Neural cell (in vitro differentiated cells): ENCODE measurements around the gene PTPRN2. TPM values are rescaled to one million over a fixed set of nuclear protein-coding genes. Genes with fewer than 3 reads are reported as not detected.

ENCODE experiments used
- H2AFZ ChIP-seq: fragments of 200-600, 300-800 bp; sonication (generic), shearing (Covaris generic); 2 replicates; pipeline ENCODE4 v1.6.0; 2014; ENCODE audit warnings: low read depth, mild to moderate bottlenecking, antibody characterized with exemption, low read length, moderate library complexity
- H3F3A ChIP-seq: fragments of 200-600 bp; shearing (Covaris generic); 2 replicates; pipeline ENCODE4 v1.6.1; 2016; ENCODE audit warnings: mild to moderate bottlenecking, moderate library complexity, mixed read lengths, antibody characterized with exemption, low read length; ENCODE audit not compliant: insufficient read depth, poor library complexity, severe bottlenecking
- H3K27ac ChIP-seq: fragments of 200-600, 300-800 bp; sonication (generic), shearing (Covaris generic); 2 replicates; pipeline ENCODE4 v1.5.1; 2014; ENCODE audit warnings: mild to moderate bottlenecking, low read length, moderate library complexity
- H3K27me3 ChIP-seq: fragments of 300-800, 200-600 bp; sonication (generic), shearing (Covaris generic); 2 replicates; pipeline ENCODE4 v1.6.0; 2014; ENCODE audit warnings: mild to moderate bottlenecking, low read depth, low read length, moderate library complexity; ENCODE audit not compliant: insufficient read depth
- H3K36me3 ChIP-seq: fragments of 300-800, 200-600 bp; sonication (generic), shearing (Covaris generic); 2 replicates; pipeline ENCODE4 v1.5.1; 2014; ENCODE audit warnings: mild to moderate bottlenecking, antibody characterized with exemption, low read length, moderate library complexity; ENCODE audit not compliant: insufficient read depth
- H3K4me2 ChIP-seq: fragments of 300-800, 200-600 bp; sonication (generic), shearing (Covaris generic); 2 replicates; pipeline ENCODE4 v1.6.0; 2014; ENCODE audit warnings: mild to moderate bottlenecking, low read length
- H3K4me3 ChIP-seq: fragments of 300-800, 200-600 bp; sonication (generic), shearing (Covaris generic); 2 replicates; pipeline ENCODE4 v1.5.1; 2014; ENCODE audit warnings: mild to moderate bottlenecking, low read length, moderate library complexity
- H3K79me2 ChIP-seq: fragments of 200-600 bp; shearing (Covaris generic); replicated peaks from 2 replicates; pipeline ENCODE4 v1.6.0; 2014; ENCODE audit warnings: mild to moderate bottlenecking, low read length, moderate library complexity; ENCODE audit not compliant: insufficient read depth
- H3K9ac ChIP-seq: fragments of 300-800, 200-600 bp; sonication (generic), shearing (Covaris generic); 2 replicates; pipeline ENCODE4 v1.6.1; 2016; ENCODE audit warnings: mild to moderate bottlenecking, low read length, mixed read lengths
- H3K9me2 ChIP-seq: fragments of 200-600 bp; shearing (Covaris generic); 2 replicates; pipeline ENCODE4 v1.6.1; 2016; ENCODE audit warnings: mild to moderate bottlenecking, low read length, mixed read lengths; ENCODE audit not compliant: insufficient read depth
- H3K9me3 ChIP-seq: fragments of 200-600, 300-800 bp; sonication (generic), shearing (Covaris generic); 2 replicates; pipeline ENCODE4 v1.6.1; 2016; ENCODE audit warnings: mild to moderate bottlenecking, mixed run types, low read length, moderate library complexity, mixed read lengths
- H4K20me1 ChIP-seq: fragments of 200-600 bp; shearing (Covaris generic); 2 replicates; pipeline ENCODE4 v1.6.1; 2016; ENCODE audit warnings: mild to moderate bottlenecking, mixed run types; ENCODE audit not compliant: insufficient read depth
- CTCF ChIP-seq: fragments of 450-650 bp; IDR thresholded peaks from 2 replicates; pipeline ENCODE4 v1.5.1; 2014; ENCODE audit warnings: antibody characterized with exemption, mild to moderate bottlenecking, moderate library complexity; ENCODE audit not compliant: poor library complexity, severe bottlenecking
- EP300 ChIP-seq: fragments of 450-650 bp; conservative IDR thresholded peaks from 2 replicates; pipeline ENCODE4 v1.6.1; 2014; ENCODE audit warnings: antibody characterized with exemption, mild to moderate bottlenecking, moderate library complexity; ENCODE audit not compliant: poor library complexity, severe bottlenecking
- EZH2 ChIP-seq: fragments of 200-600, 300-800 bp; shearing (Covaris generic), sonication (generic); IDR thresholded peaks from 2 replicates; pipeline ENCODE4 v1.6.1; 2014; ENCODE audit warnings: antibody characterized with exemption, low read length, borderline replicate concordance, mild to moderate bottlenecking; ENCODE audit not compliant: insufficient read depth, poor library complexity, severe bottlenecking
- MXI1 ChIP-seq: fragments of 450-650 bp; conservative IDR thresholded peaks from 2 replicates; pipeline ENCODE4 v1.6.1; 2014; ENCODE audit warnings: antibody characterized with exemption, mild to moderate bottlenecking; ENCODE audit not compliant: poor library complexity, severe bottlenecking
- POLR2AphosphoS5 ChIP-seq: IDR thresholded peaks from 2 replicates; pipeline ENCODE4 v1.6.1; 2012
- RAD21 ChIP-seq: fragments of 450-650 bp; conservative IDR thresholded peaks from 2 replicates; pipeline ENCODE4 v1.6.1; 2014; ENCODE audit warnings: antibody characterized with exemption, mild to moderate bottlenecking, moderate library complexity
- SMC3 ChIP-seq: fragments of 450-650 bp; conservative IDR thresholded peaks from 2 replicates; pipeline ENCODE4 v1.6.1; 2014; ENCODE audit warnings: antibody characterized with exemption, mild to moderate bottlenecking, moderate library complexity; ENCODE audit not compliant: poor library complexity
- TAF1 ChIP-seq: IDR thresholded peaks from 2 replicates; pipeline ENCODE4 v1.6.1; 2012; ENCODE audit warnings: low read depth
- polyA plus RNA-seq: library from polyadenylated mRNA; depleted of rRNA; stranded (reverse); fragments of >200 nt; gene quantifications from 2 replicates; pipeline ENCODE4 v1.2.3, GENCODE V29; 2014
- TF ChIP-seq, protein P1 (sequence below): IDR thresholded peaks from 2 replicates; pipeline ENCODE4 v1.6.1; 2012; ENCODE audit warnings: borderline replicate concordance

PTPRN2 gene
- polyA plus RNA-seq, 1 donor from 2014 or later, result 31.0 TPM

GRCh38 chr7:157550300-157551275 is 1037.0 kb downstream of the PTPRN2 start:
- no peaks in the 10 kb centered on the region for H3K27me3 ChIP-seq
- no peaks in the 10 kb centered on the region for H4K20me1 ChIP-seq
- no peak overlapping the region for H3K4me3 ChIP-seq
- peak overlapping the region; percentile 53 for H3K27ac ChIP-seq
- peaks cover 17% of the 10 kb centered on the region for H3K36me3 ChIP-seq
- no peak overlapping the region for H3K4me2 ChIP-seq
- TF ChIP-seq EZH2, result no peak
- H3K9ac ChIP-seq, result no peak overlapping the region
- H3K79me2 ChIP-seq, result no peaks in the 10 kb centered on the region
- H3F3A ChIP-seq, result peaks cover 3% of the 10 kb centered on the region
- no peak overlapping the region for H2AFZ ChIP-seq
- no peaks in the 10 kb centered on the region for H3K9me2 ChIP-seq
- no peaks in the 10 kb centered on the region for H3K9me3 ChIP-seq

DNA sequence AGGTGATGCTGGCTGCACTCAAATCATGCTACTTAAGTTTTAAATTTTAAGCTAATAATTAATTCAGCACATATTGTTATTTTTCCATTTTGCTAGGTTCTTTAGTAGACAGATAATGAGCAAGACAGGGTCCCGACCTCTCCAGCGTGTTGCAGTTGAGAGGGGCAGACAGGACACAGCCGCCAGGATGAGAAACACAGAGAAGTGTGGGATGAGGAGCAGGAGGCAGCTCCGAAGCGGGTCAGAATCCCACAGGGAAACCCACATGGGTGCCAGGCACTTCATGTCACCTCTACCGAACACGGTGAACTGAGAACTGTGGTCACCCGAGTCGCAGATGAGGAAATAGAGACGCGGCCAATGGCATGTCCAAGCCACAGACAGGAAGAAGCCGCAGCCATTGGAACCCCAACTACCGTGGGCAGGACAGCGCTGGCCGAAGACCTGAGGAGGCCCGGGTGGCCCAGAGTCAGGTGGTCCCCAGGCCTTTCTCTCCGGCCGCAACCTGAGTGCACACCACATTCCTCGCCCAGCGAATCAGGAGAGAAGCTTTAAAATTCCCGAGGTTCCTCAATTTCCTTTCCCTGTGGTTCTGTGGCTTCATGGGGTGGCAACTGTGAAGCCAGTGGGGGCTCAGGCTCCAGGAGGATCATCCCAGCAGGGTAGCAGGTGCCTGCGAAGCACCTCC is 1037.9 kb downstream of the PTPRN2 start:
- Histone ChIP-seq H3K4me3 (no peak overlapping the region), H4K20me1 (no peaks in the 10 kb centered on the region), H3K36me3 (peaks cover 17% of the 10 kb centered on the region), H3K9me3 (no peaks in the 10 kb centered on the region), H2AFZ (no peak overlapping the region), H3K9me2 (no peaks in the 10 kb centered on the region), H3K79me2 (no peaks in the 10 kb centered on the region), H3K27ac (peak overlapping the region; percentile 53), H3K9ac (no peak overlapping the region), H3K27me3 (no peaks in the 10 kb centered on the region), H3K4me2 (no peak overlapping the region), H3F3A (peaks cover 3% of the 10 kb centered on the region)
- TF ChIP-seq EZH2 (no peak), MXI1 (no peak), RAD21 (no peak), TAF1 (no peak), CTCF (no peak), SMC3 (no peak), EP300 (no peak), POLR2AphosphoS5 (no peak)
- TF ChIP-seq, protein P1, sequence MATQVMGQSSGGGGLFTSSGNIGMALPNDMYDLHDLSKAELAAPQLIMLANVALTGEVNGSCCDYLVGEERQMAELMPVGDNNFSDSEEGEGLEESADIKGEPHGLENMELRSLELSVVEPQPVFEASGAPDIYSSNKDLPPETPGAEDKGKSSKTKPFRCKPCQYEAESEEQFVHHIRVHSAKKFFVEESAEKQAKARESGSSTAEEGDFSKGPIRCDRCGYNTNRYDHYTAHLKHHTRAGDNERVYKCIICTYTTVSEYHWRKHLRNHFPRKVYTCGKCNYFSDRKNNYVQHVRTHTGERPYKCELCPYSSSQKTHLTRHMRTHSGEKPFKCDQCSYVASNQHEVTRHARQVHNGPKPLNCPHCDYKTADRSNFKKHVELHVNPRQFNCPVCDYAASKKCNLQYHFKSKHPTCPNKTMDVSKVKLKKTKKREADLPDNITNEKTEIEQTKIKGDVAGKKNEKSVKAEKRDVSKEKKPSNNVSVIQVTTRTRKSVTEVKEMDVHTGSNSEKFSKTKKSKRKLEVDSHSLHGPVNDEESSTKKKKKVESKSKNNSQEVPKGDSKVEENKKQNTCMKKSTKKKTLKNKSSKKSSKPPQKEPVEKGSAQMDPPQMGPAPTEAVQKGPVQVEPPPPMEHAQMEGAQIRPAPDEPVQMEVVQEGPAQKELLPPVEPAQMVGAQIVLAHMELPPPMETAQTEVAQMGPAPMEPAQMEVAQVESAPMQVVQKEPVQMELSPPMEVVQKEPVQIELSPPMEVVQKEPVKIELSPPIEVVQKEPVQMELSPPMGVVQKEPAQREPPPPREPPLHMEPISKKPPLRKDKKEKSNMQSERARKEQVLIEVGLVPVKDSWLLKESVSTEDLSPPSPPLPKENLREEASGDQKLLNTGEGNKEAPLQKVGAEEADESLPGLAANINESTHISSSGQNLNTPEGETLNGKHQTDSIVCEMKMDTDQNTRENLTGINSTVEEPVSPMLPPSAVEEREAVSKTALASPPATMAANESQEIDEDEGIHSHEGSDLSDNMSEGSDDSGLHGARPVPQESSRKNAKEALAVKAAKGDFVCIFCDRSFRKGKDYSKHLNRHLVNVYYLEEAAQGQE, result no peak
